ENCODE results near the gene KCNE3.

DNA sequence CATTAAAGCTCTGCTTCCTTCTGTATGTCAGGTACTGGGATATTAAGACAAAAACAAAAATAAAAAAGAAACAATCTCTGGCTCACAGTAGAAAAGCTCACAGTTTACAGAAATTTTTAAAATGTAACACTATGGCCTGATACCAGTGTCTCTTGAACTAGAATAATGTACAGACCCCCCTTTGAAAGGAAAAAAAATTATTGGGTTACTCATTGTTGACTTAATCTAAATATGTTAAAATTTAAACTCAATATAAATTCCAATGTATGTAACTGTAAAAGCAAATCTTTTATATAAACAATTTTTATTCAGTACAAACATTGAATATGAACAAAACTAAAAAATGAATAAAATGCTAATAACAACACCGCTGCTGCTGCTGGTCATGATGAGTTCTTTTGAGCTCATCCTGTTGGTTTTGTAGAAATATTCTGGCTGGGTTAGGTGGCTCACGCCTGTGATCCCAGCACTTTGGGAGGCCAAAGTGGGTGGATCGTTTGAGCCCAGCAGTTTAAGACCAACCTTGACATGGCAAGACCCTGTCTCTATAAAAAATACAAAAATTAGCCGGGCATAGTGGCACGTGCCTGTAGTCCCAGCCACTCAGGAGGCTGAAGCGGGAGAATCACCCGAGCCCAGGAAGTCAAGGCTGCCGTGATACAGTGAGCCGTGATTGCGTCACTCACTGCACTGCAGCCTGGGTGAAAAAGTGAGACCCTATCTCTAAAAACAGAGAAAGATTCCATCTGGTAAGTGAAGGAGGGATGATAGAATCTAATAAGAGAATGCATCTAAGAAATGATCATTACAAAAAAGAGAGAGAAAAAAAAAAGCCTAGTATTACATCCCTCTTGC is 11.8 kb upstream of the KCNE3 start:
- no peak for TF ChIP-seq POLR2AphosphoS5 (IDR thresholded peaks at IDR 0.05; ENCODE audit: low read depth)
- TF ChIP-seq, protein P1, sequence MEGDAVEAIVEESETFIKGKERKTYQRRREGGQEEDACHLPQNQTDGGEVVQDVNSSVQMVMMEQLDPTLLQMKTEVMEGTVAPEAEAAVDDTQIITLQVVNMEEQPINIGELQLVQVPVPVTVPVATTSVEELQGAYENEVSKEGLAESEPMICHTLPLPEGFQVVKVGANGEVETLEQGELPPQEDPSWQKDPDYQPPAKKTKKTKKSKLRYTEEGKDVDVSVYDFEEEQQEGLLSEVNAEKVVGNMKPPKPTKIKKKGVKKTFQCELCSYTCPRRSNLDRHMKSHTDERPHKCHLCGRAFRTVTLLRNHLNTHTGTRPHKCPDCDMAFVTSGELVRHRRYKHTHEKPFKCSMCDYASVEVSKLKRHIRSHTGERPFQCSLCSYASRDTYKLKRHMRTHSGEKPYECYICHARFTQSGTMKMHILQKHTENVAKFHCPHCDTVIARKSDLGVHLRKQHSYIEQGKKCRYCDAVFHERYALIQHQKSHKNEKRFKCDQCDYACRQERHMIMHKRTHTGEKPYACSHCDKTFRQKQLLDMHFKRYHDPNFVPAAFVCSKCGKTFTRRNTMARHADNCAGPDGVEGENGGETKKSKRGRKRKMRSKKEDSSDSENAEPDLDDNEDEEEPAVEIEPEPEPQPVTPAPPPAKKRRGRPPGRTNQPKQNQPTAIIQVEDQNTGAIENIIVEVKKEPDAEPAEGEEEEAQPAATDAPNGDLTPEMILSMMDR (IDR thresholded peaks at IDR 0.05; ENCODE audit: insufficient read depth, low read length): no peak
